T47D (cell line): ENCODE results near the gene PLA2G4E.

Experiments used
- DNase-seq, 2 experiments: peaks; one replicate each; pipeline versions ENCODE4 v3.0.0 to v3.0.0-alpha.2; 2011 to 2012; ENCODE audit warnings: low read depth in 1 of 2, low spot score in 1 of 2
- JUND ChIP-seq: IDR thresholded peaks from 2 replicates; pipeline ENCODE4 v1.6.1; 2012; ENCODE audit warnings: low read depth
- in situ Hi-C: cut with HindIII; loops from 2 replicates; pipeline ENCODE4 v1.10.0; 2016; ENCODE audit warnings: low sequenced_read_pairs, low pct_unique_long_range_greater_than_20kb

PLA2G4E gene

DNA sequence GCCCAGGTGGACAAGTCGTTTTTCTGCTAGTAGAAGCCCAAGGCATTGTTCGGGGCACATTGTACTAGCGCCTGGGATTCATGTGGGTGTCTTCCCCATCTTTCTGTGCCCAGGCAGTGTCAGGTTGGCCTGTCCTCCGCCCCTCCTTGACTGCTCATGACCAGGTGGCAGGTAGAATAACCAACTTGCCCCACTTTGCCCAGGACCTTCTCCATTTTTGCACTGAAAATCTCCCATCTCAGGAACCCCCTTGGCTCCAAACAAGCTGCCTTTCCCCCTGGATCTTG, 39.6 kb upstream of the PLA2G4E start:
- TF ChIP-seq JUND = no peak
- in situ Hi-C loops = no loop called here
- no peak for DNase-seq

DNA sequence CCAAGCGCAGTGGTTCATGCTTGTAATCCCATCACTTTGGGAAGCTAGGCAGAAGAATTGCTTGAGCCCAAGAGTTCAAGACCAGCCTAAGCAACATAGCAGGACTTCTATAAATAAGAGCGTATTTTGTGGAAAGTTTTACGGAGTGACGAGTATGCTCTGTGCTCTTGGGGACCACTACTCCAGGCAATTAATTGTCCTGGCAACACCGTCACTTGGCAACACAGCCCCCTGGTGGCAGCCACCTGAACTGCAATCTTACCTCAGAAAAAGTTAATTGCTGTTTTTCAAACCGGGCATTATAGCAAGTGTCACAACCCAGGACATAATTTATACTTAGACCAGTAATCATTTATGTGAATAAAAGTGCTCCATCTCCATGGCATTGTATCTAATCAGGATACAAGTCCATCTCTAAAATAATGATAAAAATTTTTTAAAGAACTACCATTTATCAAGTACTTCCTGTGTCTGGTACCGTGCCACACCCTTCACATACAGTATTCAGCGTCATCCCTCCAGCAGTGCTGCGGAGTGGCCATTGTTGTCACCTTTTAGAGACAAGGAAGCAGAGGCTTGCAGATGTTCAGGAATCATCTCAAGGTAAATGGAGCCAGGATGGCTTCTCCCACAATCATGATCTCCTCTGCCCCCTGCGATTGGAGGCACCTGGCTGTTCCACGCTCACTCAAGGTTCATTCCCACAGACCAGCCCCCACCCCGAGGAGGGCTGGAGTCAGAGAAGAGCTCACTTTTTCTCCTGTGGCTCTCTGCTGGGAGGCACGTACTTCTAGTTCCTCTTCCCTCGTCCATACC, 39.0 kb upstream of the PLA2G4E start:
- peak; percentile 39 to 60 for DNase-seq
- in situ Hi-C loops = no loop called here
- no peak for TF ChIP-seq JUND

DNA sequence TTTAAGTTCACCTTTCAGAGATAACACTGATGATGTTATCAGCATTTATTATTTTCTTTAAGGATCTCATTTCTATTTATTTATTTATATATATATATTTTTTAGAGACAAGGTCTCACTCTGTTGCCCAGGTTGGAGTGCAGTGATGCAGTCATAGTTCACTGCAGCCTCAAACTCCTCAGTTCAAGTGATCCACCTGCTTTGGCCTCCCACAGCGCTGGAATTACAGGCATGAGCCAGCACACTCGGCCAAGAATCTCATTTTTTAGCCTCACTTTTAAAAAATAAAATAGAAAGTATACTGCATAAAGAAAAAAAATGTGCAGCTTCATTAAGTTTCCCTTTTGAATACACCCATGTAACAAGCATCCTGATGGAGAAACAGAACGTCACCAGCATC, 37.9 kb upstream of the PLA2G4E start:
- no peak for TF ChIP-seq JUND
- DNase-seq = no peak
- in situ Hi-C loops = no loop called here

DNA sequence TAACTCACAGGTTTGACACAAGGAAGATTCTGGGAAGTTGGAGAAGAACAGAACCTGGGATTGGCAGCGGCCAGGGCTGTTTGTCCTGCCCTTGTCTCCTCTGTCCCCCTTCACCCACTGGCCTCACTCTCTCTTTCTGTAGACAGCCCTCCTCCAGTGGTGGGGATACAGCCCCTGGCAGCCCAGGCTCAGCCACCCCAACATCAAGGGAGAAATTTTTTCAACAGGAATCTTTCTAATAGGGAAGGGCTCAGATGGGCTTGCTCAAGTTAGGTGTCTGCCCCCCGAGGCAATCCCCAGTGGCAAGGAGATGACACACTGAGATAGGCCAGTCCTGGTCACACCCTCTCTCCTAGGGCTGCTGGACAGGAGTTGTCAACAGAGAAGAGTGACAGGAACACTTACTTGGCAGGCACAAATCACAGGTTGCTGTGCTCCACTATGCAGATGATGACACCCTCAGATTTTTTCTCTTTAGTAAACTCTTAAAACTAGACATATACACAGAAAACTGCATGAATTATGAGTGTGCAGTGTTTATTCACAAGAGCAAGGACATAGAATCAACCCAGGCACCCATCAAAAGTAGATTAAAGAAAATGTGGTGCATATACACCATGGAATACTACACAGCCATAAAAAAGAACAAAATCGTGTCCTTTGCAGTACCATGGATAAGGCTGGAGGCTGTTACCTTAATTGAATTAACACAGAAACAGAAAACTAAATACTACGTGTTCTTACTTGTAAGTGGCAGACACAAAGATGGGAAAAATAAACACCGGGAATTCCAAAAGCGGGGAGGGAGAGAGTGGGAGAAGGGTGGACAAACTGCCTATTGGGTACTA, 37.2 kb upstream of the PLA2G4E start:
- TF ChIP-seq JUND = no peak
- peak in 1 of 2 experiments; percentile 62 for DNase-seq
- in situ Hi-C loops = no loop called here

DNA sequence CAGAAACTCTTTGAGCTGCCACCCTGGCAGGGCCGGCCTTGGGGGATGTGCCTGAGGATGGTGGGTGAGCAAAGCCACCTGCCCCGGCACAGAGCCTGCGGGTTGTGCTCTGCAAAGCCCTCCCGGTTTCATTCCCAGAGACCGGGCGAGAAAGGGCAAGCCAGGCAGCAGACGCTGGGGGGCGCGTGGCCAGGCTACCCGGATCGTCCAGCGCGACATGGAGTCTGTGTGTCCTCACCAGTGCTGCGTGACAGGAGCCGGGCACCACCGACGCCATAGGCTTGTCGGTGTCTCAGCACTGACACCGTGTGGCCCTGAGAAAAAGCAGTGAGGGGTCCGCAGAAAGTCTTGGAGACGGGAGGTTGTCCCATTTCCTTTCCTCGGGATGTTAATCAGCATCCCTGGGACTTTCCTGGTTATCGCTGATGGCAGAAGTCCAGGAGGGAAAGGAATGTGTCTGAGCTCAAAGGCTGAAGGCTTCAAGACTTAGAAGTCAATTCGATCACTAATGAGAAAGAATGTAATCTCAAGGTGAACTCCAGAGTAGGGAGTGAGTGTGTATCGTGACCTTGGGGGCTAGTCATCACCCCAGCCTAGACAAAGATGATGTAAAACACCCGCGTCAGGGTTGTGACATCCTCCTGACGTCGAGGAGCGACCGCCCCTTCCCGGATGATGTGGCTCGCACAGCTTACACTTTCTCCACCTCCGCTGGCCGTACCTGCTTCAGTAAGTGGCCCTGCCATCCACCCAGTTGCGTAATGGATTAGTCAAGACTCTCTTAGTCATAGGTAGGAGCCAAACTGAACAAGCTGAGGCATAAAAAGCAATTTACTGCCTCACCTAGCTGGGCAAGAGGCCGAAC, 36.3 kb upstream of the PLA2G4E start:
- no peak for TF ChIP-seq JUND
- in situ Hi-C loops = no loop called here
- DNase-seq = peak; percentile 76 to 93

DNA sequence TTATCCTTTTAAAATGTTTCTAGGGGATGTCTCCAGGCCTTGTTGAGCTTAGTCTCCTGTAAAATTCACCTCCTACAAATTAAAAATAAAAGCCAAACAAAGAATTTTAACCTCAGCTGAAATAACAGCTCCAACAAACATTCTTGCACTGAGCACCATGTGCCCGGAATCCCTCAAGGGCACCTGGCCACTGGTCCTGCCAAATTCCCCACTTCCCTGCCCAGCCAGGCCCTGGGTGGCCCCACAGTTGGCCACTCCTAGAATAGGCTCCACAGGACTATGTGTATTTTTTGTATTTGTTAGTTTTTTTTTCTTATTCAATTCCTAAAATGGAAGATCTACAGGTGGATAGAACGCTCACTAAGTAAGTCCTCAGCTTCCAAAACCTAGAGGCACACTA, 33.1 kb upstream of the PLA2G4E start:
- in situ Hi-C loops = no loop called here
- no peak for TF ChIP-seq JUND
- peak in 1 of 2 experiments; percentile 28 for DNase-seq

DNA sequence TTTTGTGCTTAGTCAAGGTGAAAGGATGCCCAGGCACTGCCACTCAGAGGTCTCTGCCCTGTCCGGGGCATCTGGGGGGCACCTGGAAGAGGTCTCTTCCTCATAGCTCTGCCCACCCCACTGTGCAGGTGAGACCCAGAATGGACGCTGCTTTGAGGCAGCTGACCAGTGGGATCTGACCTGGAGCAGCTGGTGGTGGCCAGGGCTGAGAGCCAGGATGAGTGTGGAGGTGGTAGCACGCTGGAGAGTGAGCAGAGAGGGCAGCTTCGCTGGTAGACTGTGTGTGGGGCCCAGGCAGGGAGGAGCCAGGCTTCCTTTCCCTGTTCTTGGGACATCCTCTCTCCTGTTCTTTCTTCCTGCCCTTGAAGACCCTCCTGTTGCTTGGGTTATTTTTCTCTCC, 32.2 kb upstream of the PLA2G4E start:
- no peak for DNase-seq

DNA sequence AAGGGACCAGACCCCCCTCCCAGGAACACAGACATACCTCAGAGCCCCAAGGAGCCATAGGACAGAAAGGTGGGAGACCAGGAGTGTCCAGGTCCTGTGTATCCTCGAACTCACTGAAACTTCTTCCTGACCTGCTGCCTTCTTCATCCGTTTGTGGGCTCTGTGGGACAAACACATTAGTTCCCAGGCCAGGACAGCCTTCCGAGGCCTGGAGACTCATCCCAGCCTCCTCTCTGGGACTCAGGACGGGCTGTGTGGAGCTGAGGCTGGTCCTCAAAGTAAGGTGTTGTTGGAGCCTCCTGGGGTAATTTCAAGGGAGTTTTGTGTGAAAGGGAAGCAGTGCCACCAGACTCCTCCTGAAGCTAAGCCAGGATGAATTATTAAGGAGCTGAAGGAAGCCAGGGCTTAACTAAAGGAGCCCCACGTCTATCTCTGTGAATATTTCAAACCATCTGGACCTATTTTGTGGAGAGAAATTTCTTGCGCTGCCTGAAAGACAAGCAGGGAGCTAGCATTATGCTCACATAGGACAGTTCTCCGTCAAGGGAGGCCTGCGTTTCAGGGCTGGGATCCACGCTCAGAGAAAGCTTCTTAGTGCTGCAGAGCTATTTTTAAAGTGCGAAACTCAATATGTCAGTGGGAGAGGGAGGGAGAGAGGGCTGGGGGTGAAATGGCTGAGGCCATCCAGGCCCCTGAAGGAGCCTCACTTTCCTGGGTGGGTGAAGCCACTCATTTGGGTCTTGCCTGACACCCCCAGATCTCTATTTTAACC, 29.8 kb upstream of the PLA2G4E start:
- DNase-seq = no peak
- in situ Hi-C loops = no loop called here
- no peak for TF ChIP-seq JUND

More for the DNA sequence above, 32.2 kb upstream of the PLA2G4E start:
- in situ Hi-C loops = no loop called here
- no peak for TF ChIP-seq JUND

DNA sequence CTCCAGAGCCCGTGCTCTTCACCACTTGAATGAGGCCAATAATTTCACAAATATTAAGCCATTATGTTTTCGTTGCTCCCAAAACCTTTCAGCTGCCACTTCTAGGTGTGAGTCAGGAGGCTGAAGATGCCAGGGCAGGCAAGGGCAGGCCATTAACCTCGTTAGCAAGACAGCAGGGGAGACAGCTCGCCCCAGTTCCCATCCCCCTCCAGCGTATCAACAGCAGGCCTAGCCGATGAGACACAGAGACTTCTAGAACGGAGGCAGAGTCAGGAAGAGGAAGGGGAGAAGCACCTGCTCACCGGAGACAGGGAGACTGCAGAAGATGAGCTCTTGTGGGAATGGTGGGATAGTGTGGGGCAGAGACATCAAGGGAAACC, 28.0 kb upstream of the PLA2G4E start:
- TF ChIP-seq JUND = no peak
- in situ Hi-C loops = no loop called here
- DNase-seq = no peak

DNA sequence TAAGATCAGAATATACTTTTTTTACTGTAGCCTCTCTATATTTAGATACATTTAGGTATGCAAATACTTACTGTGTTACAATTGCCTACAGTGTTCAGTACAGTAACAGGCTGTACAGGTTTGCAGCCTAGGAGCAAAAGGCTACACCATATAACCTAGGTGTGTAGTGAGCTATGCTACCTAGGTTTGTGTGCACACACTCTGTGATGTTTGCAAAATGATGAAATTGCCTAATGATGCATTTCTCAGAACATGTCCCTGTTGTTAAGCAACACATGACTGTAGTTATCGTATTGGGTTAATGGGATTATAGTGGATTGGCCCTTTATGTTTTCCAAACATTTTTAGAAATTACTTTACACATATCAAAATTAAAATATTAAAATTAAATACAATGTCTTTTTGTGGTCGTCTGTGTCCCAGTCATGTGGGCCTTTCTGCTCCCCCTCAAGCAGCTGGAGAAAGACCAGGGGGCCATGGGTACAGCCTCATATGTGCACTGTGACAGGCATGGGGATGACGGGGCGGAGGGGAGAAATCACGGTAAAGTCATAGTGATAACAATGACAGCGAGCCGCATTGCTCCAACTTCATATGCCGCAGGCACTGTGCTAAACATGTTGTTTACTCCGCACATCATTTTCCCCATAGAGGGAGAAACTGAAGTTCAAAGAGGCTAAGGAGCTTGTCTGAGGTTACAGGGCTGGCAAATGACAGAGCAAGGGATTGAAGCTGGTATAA, 27.4 kb upstream of the PLA2G4E start:
- no peak for DNase-seq
- TF ChIP-seq JUND = no peak
- in situ Hi-C loops = no loop called here

DNA sequence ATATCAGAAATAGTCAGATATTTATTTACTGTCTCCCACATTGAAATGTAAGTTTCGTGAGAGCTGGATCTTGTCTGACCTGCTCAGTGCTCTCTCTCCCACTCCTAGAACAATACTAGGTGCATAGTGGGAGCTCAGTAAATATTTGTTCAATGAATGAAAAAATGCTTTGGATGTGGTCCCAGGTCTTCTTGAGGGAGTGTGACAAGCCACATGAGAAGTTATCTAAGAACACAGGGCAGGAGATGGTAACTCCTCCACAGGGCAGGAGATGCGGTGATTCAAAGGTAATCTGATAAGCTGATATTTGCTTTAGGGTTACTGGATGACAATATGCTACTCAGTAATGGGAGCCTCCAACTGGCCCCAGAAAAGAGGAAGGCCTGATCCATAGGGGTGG, 25.8 kb upstream of the PLA2G4E start:
- peak in 1 of 2 experiments; percentile 58 for DNase-seq
- no peak for TF ChIP-seq JUND
- in situ Hi-C loops = no loop called here
